Stimulated activated memory B cell treated with anti-CD40 and anti-IgM and Interleukin-4, amounts not matched to agents 10 μg/mL and 1 μg/mL and 100 μg/mL, for 72 hours (primary cell): ENCODE data around the gene LAMA2.

Experiments
- ATAC-seq: fragments of 150-1000 bp; cut with Tn5 transposase; 2 replicates; pipeline ENCODE4 v1.10.0; 2021
- H3K27ac Mint-ChIP-seq: one replicate; pipeline ENCODE4 v1.8.0; 2022; ENCODE audit warnings: mild to moderate bottlenecking, mixed read lengths
- H3K27me3 Mint-ChIP-seq: one replicate; pipeline ENCODE4 v1.8.0; 2022; ENCODE audit warnings: mixed read lengths
- H3K36me3 Mint-ChIP-seq: one replicate; pipeline ENCODE4 v1.8.0; 2022; ENCODE audit warnings: mixed read lengths
- H3K4me1 Mint-ChIP-seq: one replicate; pipeline ENCODE4 v1.8.0; 2022; ENCODE audit warnings: mixed read lengths
- H3K4me3 Mint-ChIP-seq: one replicate; pipeline ENCODE4 v1.8.0; 2022; ENCODE audit warnings: mild to moderate bottlenecking, moderate library complexity, mixed read lengths
- H3K9me3 Mint-ChIP-seq: one replicate; pipeline ENCODE4 v1.8.0; 2022; ENCODE audit warnings: mixed read lengths

The LAMA2 gene

GRCh38 chr6:129238991-129239390 is 356.1 kb downstream of the LAMA2 start:
- Mint-ChIP-seq H3K27me3 (no peaks in the 10 kb centered on the region), H3K4me3 (no peak overlapping the region)
- no peak for ATAC-seq

GRCh38 chr6:129239825-129240491 is 357.0 kb downstream of the LAMA2 start:
- Mint-ChIP-seq H3K9me3 (no peaks in the 10 kb centered on the region), H3K27me3 (no peaks in the 10 kb centered on the region), H3K27ac (no peak overlapping the region), H3K4me3 (no peak overlapping the region), H3K4me1 (peaks cover 10% of the 10 kb centered on the region), H3K36me3 (no peaks in the 10 kb centered on the region)
- ATAC-seq: no peak

More at GRCh38 chr6:129238991-129239390, 356.1 kb downstream of the LAMA2 start:
- Mint-ChIP-seq H3K9me3 (no peaks in the 10 kb centered on the region), H3K36me3 (no peaks in the 10 kb centered on the region), H3K27ac (no peak overlapping the region), H3K4me1 (peaks cover 12% of the 10 kb centered on the region)

GRCh38 chr6:129240492-129240853 is 357.5 kb downstream of the LAMA2 start:
- H3K27ac Mint-ChIP-seq: no peak overlapping the region
- no peak overlapping the region for H3K4me3 Mint-ChIP-seq
- H3K4me1 Mint-ChIP-seq: peaks cover 5% of the 10 kb centered on the region
- no peaks in the 10 kb centered on the region for H3K27me3 Mint-ChIP-seq
- no peaks in the 10 kb centered on the region for H3K9me3 Mint-ChIP-seq
- ATAC-seq: no peak
- H3K36me3 Mint-ChIP-seq: no peaks in the 10 kb centered on the region

- Mint-ChIP-seq H3K27ac (no peak overlapping the region), H3K4me1 (no peaks in the 10 kb centered on the region), H3K9me3 (no peaks in the 10 kb centered on the region), H3K27me3 (no peaks in the 10 kb centered on the region), H3K36me3 (no peaks in the 10 kb centered on the region), H3K4me3 (no peak overlapping the region)
- no peak for ATAC-seq
These were observed 359.6 kb downstream of the LAMA2 start for GRCh38 chr6:129242546-129242945.

- H3K27me3 Mint-ChIP-seq: no peaks in the 10 kb centered on the region
- H3K4me1 Mint-ChIP-seq: no peaks in the 10 kb centered on the region
- H3K27ac Mint-ChIP-seq: no peak overlapping the region
- H3K36me3 Mint-ChIP-seq: no peaks in the 10 kb centered on the region
- H3K9me3 Mint-ChIP-seq: no peaks in the 10 kb centered on the region
- no peak overlapping the region for H3K4me3 Mint-ChIP-seq
- no peak for ATAC-seq
These were observed 360.4 kb downstream of the LAMA2 start for GRCh38 chr6:129243377-129243776.

- H3K4me3 Mint-ChIP-seq: no peak overlapping the region
These were observed 366.0 kb downstream of the LAMA2 start for GRCh38 chr6:129248946-129249345.

GRCh38 chr6:129251669-129252376 is 368.9 kb downstream of the LAMA2 start:
- no peak overlapping the region for H3K27ac Mint-ChIP-seq
- no peaks in the 10 kb centered on the region for H3K9me3 Mint-ChIP-seq
- H3K4me1 Mint-ChIP-seq: no peaks in the 10 kb centered on the region
- no peaks in the 10 kb centered on the region for H3K27me3 Mint-ChIP-seq
- peak; percentile 60 for ATAC-seq
- H3K4me3 Mint-ChIP-seq: no peak overlapping the region
- H3K36me3 Mint-ChIP-seq: no peaks in the 10 kb centered on the region

More at GRCh38 chr6:129248946-129249345, 366.0 kb downstream of the LAMA2 start:
- ATAC-seq: no peak
- Mint-ChIP-seq H3K4me1 (no peaks in the 10 kb centered on the region), H3K36me3 (no peaks in the 10 kb centered on the region), H3K27ac (no peak overlapping the region), H3K9me3 (no peaks in the 10 kb centered on the region), H3K27me3 (no peaks in the 10 kb centered on the region)

GRCh38 chr6:129252377-129253071 is 369.6 kb downstream of the LAMA2 start:
- Mint-ChIP-seq H3K27ac (no peak overlapping the region), H3K9me3 (no peaks in the 10 kb centered on the region), H3K4me1 (no peaks in the 10 kb centered on the region), H3K27me3 (no peaks in the 10 kb centered on the region), H3K36me3 (no peaks in the 10 kb centered on the region), H3K4me3 (no peak overlapping the region)
- no peak for ATAC-seq

- Mint-ChIP-seq H3K36me3 (no peaks in the 10 kb centered on the region), H3K4me3 (no peak overlapping the region), H3K27me3 (no peaks in the 10 kb centered on the region), H3K9me3 (no peaks in the 10 kb centered on the region), H3K4me1 (no peaks in the 10 kb centered on the region), H3K27ac (no peak overlapping the region)
- no peak for ATAC-seq
These were observed 370.3 kb downstream of the LAMA2 start for GRCh38 chr6:129253242-129253641.

- H3K9me3 Mint-ChIP-seq: no peaks in the 10 kb centered on the region
- ATAC-seq: no peak
- no peaks in the 10 kb centered on the region for H3K27me3 Mint-ChIP-seq
- H3K4me1 Mint-ChIP-seq: no peaks in the 10 kb centered on the region
- H3K36me3 Mint-ChIP-seq: no peaks in the 10 kb centered on the region
- H3K27ac Mint-ChIP-seq: no peak overlapping the region
- H3K4me3 Mint-ChIP-seq: no peak overlapping the region
These were observed 370.8 kb downstream of the LAMA2 start for GRCh38 chr6:129253727-129254126.

- H3K36me3 Mint-ChIP-seq: no peaks in the 10 kb centered on the region
- no peaks in the 10 kb centered on the region for H3K4me1 Mint-ChIP-seq
- no peak overlapping the region for H3K4me3 Mint-ChIP-seq
- H3K27me3 Mint-ChIP-seq: no peaks in the 10 kb centered on the region
- no peak overlapping the region for H3K27ac Mint-ChIP-seq
- no peak for ATAC-seq
- no peaks in the 10 kb centered on the region for H3K9me3 Mint-ChIP-seq
These were observed 374.3 kb downstream of the LAMA2 start for GRCh38 chr6:129257196-129257595.

GRCh38 chr6:129262661-129263060 is 379.7 kb downstream of the LAMA2 start:
- H3K27me3 Mint-ChIP-seq: no peaks in the 10 kb centered on the region
- H3K4me1 Mint-ChIP-seq: no peaks in the 10 kb centered on the region
- H3K36me3 Mint-ChIP-seq: no peaks in the 10 kb centered on the region
- H3K4me3 Mint-ChIP-seq: no peak overlapping the region
- ATAC-seq: no peak
- no peaks in the 10 kb centered on the region for H3K9me3 Mint-ChIP-seq
- H3K27ac Mint-ChIP-seq: no peak overlapping the region

GRCh38 chr6:129263176-129263575 is 380.2 kb downstream of the LAMA2 start:
- Mint-ChIP-seq H3K4me1 (no peaks in the 10 kb centered on the region), H3K27ac (no peak overlapping the region), H3K27me3 (no peaks in the 10 kb centered on the region), H3K4me3 (no peak overlapping the region), H3K36me3 (no peaks in the 10 kb centered on the region), H3K9me3 (no peaks in the 10 kb centered on the region)
- ATAC-seq: no peak

GRCh38 chr6:129264480-129265045 is 381.6 kb downstream of the LAMA2 start:
- no peak overlapping the region for H3K27ac Mint-ChIP-seq
- no peaks in the 10 kb centered on the region for H3K36me3 Mint-ChIP-seq
- H3K27me3 Mint-ChIP-seq: no peaks in the 10 kb centered on the region
- no peaks in the 10 kb centered on the region for H3K9me3 Mint-ChIP-seq
- no peaks in the 10 kb centered on the region for H3K4me1 Mint-ChIP-seq
- H3K4me3 Mint-ChIP-seq: no peak overlapping the region
- ATAC-seq: no peak

GRCh38 chr6:129267028-129267427 is 384.1 kb downstream of the LAMA2 start:
- H3K27me3 Mint-ChIP-seq: no peaks in the 10 kb centered on the region
- no peaks in the 10 kb centered on the region for H3K9me3 Mint-ChIP-seq
- ATAC-seq: no peak
- H3K4me1 Mint-ChIP-seq: no peaks in the 10 kb centered on the region
- H3K4me3 Mint-ChIP-seq: no peak overlapping the region
- H3K36me3 Mint-ChIP-seq: no peaks in the 10 kb centered on the region
- H3K27ac Mint-ChIP-seq: no peak overlapping the region
